HG03097 (cell line): Measurements from ENCODE around the gene MICALL2.

Experiments
- ATAC-seq: cut with Tn5 transposase; IDR thresholded peaks from one replicate; pipeline ENCODE4 v1.9.1; 2021; ENCODE audit not compliant: unreplicated experiment, low FRiP score

MICALL2 gene

GRCh38 chr7:1401011-1401410, 58.3 kb downstream of the MICALL2 start:
- no peak for ATAC-seq

- no peak for ATAC-seq
Observed at GRCh38 chr7:1400371-1400770, 58.9 kb downstream of the MICALL2 start.

DNA sequence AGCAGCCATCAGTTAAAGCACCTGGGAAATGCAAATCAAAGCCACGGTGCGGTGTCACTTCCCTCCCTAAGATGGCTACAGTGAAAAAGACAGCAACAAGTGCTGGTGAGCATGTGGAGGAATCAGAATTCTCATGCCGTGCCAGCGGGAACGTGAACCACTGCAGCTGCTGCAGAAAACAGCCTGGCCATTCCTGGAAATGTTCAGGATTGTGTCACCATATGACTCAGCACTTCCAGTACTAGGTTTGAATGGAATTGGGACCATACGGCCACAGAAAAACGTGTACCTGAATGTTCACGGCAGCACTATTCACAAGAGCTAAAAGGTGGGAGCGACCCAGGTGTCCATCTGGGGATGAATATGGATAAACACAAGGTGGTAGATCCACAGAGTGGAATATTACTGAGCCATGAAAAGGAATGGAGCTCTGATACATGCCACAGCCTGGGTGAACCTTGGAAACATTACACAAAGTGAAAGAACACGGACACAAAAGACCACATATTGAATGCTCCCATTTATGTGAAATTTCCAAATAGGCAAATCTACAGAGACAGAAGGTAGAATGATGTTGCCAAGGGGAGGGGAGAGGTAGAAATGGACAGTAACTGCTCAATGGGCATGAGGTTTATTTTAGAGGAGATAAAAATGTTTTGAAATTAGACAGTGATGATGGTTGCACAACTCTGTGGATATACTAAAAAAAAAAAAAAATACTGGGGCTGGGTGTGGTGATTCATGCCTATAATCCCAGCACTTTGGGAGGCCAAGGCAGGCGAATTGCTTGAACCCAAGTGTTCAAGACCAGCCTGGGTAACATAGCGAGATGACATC, 61.6 kb downstream of the MICALL2 start:
- ATAC-seq, result no peak

- ATAC-seq, result no peak
Observed at GRCh38 chr7:1396195-1396594, 63.1 kb downstream of the MICALL2 start.

DNA sequence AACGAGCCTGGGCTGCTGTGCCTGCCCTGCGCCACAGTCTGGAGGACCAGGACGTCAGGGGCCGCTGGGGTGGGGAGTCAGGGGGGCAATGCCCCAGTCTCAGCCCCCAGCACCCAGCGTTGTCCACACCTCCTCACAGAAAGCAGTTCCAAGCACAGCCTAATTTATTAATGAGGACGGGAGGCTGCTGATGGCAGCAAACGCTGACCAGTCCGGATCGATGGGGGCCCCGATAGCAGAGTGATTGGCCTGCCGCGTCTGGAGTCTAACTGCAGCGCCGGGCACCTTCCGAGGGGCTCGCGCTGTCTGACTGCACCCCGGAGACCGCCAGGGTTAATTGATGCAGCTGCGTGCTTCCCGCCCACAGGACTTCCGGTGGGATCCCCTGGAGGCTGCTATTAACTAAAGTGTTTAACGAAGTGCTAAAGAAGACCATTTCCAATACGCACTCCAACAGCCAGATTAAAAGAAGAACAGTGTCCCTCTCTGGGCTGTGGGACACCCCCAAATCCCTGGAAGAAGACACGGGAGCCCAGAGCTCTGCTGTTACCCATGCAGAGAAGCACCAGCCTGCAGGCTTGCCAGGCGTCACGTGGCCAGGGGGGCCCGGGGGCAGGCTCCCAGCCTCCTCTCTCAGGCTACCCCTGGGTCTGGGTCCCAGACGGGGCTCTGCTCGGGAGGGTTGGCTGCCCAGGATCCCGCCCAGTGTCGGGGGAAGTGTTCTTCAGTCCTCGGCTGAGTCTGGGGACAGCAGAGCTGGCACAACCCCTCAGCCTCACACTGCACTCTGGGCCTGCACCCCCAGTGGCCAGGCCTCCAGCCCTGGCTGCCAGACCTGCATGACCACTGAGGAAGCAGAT, 63.8 kb downstream of the MICALL2 start:
- no peak for ATAC-seq

DNA sequence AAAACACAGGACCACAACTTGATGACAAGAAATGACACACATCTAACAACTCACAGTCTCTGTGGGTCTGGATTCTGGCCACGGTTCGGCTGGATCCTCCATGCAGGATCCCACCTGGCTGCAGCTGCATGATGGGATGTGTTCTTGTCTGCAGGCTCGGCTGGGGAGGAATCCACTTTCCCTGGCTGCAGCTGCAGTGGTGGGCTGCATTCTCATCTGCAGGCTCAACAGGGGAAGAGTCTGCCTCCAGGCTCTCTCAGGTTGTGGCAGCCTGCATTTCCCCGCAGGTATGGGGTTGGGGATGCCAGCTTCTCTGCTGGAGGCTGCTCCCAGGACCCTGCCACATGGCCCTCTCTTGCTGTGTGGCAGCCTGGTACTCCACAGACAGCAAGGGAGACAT, 64.9 kb downstream of the MICALL2 start:
- ATAC-seq, result no peak

DNA sequence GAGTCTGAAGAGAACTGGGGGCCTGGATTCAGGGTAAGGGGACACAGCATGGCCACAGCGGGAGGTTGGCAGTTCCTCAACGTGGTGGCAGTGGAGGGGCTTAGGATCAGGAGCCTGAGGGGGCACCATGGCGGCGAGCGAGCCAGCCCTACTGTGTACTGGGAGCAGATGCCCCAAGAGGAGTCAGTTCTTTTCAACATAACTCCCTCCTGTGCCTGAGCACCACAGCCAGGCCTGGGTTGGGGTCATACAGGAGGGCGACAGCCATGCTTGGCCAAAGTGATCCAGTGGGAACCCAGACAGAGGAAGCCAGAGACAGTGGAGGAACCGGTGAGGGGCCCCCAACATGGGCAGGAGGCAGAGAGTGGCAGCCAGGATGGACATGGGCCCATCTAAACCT, 65.8 kb downstream of the MICALL2 start:
- ATAC-seq, result no peak

- ATAC-seq, result no peak
Observed at GRCh38 chr7:1392556-1392955, 66.7 kb downstream of the MICALL2 start.

- no peak for ATAC-seq
Observed at GRCh38 chr7:1391449-1391848, 67.8 kb downstream of the MICALL2 start.

DNA sequence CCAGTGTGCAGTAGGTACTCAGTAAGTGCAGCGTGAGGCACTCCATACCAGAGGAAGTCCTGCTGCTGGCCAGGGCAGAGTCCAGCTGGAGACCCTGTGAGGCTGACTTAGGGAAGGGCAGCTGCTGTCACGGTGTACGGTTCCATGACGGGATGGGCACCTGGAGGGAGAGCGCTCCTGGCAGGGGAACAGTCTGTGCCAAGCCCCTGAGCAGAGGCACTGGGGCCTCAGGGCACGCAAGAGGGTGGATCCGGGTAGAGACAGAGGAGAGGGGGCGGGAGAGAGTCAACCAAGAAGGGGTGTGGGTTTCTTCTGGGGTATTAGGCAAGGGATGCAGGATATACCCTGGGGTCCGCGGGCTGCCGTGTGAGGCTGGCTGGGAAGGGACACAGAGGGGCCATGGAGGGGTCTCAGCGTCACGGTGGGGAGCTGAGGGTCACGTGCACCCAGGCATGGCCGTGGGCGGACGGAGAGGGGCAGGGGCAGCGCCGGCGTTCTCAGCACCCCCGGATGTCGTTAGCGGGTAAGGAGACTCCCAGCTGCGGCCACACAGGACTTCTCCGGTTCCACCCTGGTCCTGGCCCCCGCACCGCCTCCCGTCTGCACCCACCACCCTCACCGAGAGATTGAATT, 70.5 kb downstream of the MICALL2 start:
- no peak for ATAC-seq

GRCh38 chr7:1388021-1388702, 71.1 kb downstream of the MICALL2 start:
- no peak for ATAC-seq

DNA sequence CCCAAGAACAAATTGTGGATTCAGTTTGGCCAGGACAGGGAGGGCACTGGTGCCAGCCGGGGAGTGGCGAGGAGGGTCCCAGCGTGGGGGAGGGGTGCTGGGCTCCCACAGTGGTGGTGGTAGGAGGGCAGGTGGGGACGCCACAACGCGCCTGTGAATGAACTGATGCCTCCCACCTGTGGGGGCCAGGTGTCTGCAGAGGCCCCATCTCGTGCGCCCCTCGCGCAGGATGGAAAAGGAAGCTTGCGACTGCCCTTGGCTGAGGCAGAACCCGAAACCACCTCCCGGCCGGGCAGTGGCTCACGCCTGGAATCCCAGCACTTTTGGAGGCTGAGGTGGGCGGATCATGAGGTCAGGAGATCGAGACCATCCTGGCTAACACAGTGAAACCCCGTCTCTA, 72.0 kb downstream of the MICALL2 start:
- ATAC-seq, result no peak

- ATAC-seq, result no peak
Observed at GRCh38 chr7:1386623-1387220, 72.5 kb downstream of the MICALL2 start.

GRCh38 chr7:1385809-1386622, 73.3 kb downstream of the MICALL2 start:
- no peak for ATAC-seq

GRCh38 chr7:1385086-1385808, 74.0 kb downstream of the MICALL2 start:
- no peak for ATAC-seq
